ENCODE data around the gene GAK.

DNA sequence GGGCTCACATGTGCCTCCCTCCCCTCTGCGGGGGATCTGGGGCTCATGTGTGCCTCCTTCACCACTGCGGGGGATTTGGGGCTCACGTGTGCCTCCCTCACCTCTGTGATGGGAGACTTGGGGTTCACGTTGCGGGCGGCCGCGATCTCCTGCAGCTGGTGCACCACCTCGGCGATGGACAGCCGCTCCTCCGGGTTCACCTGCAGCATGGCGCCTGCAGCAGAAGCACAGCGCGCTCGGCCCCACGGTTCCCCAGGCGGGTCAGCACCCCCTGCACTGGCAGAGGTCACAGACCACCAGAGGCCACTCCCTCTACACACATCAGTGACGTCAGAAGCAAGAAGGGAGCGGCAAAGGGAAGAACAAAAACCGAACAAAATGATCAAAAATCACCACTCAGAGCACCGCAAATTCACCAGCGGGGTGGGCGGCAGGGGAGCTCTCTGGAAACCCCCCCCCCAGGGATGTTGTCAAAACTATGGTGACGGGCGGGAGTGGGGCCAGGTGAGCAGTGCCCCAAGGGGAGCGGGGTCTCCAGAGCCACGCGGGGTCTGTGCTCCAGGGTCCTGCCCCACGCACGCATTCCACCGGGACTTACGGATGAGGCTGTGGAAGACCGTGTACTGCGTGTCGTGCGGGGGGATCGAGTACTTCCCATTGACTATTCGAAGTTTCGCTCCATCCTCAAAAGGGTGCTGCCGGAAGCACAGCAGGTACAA lies 38.7 kb downstream of the GAK start:
- no peak for TF ChIP-seq GATA2 (CRISPR knock-in tag; IDR thresholded peaks at IDR 0.05)
- TF ChIP-seq JUND (IDR thresholded peaks at IDR 0.05) = no peak
- TF ChIP-seq, protein P1, sequence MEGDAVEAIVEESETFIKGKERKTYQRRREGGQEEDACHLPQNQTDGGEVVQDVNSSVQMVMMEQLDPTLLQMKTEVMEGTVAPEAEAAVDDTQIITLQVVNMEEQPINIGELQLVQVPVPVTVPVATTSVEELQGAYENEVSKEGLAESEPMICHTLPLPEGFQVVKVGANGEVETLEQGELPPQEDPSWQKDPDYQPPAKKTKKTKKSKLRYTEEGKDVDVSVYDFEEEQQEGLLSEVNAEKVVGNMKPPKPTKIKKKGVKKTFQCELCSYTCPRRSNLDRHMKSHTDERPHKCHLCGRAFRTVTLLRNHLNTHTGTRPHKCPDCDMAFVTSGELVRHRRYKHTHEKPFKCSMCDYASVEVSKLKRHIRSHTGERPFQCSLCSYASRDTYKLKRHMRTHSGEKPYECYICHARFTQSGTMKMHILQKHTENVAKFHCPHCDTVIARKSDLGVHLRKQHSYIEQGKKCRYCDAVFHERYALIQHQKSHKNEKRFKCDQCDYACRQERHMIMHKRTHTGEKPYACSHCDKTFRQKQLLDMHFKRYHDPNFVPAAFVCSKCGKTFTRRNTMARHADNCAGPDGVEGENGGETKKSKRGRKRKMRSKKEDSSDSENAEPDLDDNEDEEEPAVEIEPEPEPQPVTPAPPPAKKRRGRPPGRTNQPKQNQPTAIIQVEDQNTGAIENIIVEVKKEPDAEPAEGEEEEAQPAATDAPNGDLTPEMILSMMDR (IDR thresholded peaks at IDR 0.05) = no peak

All from SK-N-SH (cell line).